Measurements from ENCODE around the gene SLC24A3.

The SLC24A3 gene

GRCh38 chr20:19760371-19760721 is 547.9 kb downstream of the SLC24A3 start:
- no peak for DNase-seq

GRCh38 chr20:19761326-19761725 is 548.9 kb downstream of the SLC24A3 start:
- no peak for DNase-seq

GRCh38 chr20:19761841-19762240 is 549.4 kb downstream of the SLC24A3 start:
- no peak for DNase-seq

- DNase-seq, result no peak
These were observed 551.8 kb downstream of the SLC24A3 start for GRCh38 chr20:19764207-19764606.

GRCh38 chr20:19765266-19765665 is 552.8 kb downstream of the SLC24A3 start:
- DNase-seq, result no peak

- no peak for DNase-seq
These were observed 553.5 kb downstream of the SLC24A3 start for GRCh38 chr20:19765913-19766312.

GRCh38 chr20:19767070-19767469 is 554.6 kb downstream of the SLC24A3 start:
- no peak for DNase-seq

GRCh38 chr20:19768325-19768842 is 555.9 kb downstream of the SLC24A3 start:
- DNase-seq, result no peak

GRCh38 chr20:19769507-19769906 is 557.1 kb downstream of the SLC24A3 start:
- DNase-seq, result no peak

GRCh38 chr20:19770375-19770774 is 557.9 kb downstream of the SLC24A3 start:
- no peak for DNase-seq

GRCh38 chr20:19771031-19771430 is 558.6 kb downstream of the SLC24A3 start:
- DNase-seq, result no peak

All from COR-L47 (cell line).